Fibroblast of lung (primary cell): ENCODE results near the gene ERRFI1. TPM values are rescaled to one million over a fixed set of nuclear protein-coding genes. Genes with fewer than 3 reads are reported as not detected.

Experiments
- DNase-seq, 2 donors: peaks; one replicate each; pipeline versions ENCODE4 v3.0.0 to v3.0.0-alpha.2; 2010; ENCODE audit warnings: low read depth in 2 of 2
- H2AFZ ChIP-seq: 2 replicates; pipeline ENCODE4 v1.5.1; 2012; ENCODE audit warnings: low read length, control low read depth, inconsistent platforms
- H3K27ac ChIP-seq: 2 replicates; pipeline ENCODE4 v1.5.1; 2011; ENCODE audit warnings: low read length, control low read depth; ENCODE audit not compliant: insufficient read depth
- H3K27me3 ChIP-seq: 2 replicates; pipeline ENCODE4 v1.5.1; 2011; ENCODE audit warnings: mild to moderate bottlenecking, low read length; ENCODE audit not compliant: control insufficient read depth, insufficient read depth
- H3K36me3 ChIP-seq: 2 replicates; pipeline ENCODE4 v1.5.1; 2011; ENCODE audit warnings: low read length; ENCODE audit not compliant: control insufficient read depth, insufficient read depth
- H3K4me1 ChIP-seq: 2 replicates; pipeline ENCODE4 v1.5.1; 2011; ENCODE audit warnings: low read length; ENCODE audit not compliant: control insufficient read depth, insufficient read depth; ENCODE audit errors: extremely low read depth
- H3K4me2 ChIP-seq: 2 replicates; pipeline ENCODE4 v1.5.1; 2011; ENCODE audit warnings: low read length, control low read depth; ENCODE audit not compliant: insufficient read depth; ENCODE audit errors: extremely low read depth
- H3K4me3 ChIP-seq, 4 experiments: fragments of 200-600 bp in 1 of 4; sonication (generic) in 1 of 4; replicated peaks in 1 of 4; 2 replicates each; pipeline ENCODE4 v1.5.1; 2011 to 2016; ENCODE audit warnings: low read length in 4 of 4, low read depth in 3 of 4, mild to moderate bottlenecking in 3 of 4, control low read depth in 2 of 4, inconsistent platforms in 1 of 4, mixed read lengths in 1 of 4; ENCODE audit not compliant: insufficient read depth in 1 of 4; ENCODE audit errors: control extremely low read depth in 1 of 4
- H3K79me2 ChIP-seq: 2 replicates; pipeline ENCODE4 v1.5.1; 2012; ENCODE audit warnings: mild to moderate bottlenecking, low read length, inconsistent platforms; ENCODE audit not compliant: control insufficient read depth, insufficient read depth
- H3K9ac ChIP-seq: 2 replicates; pipeline ENCODE4 v1.5.1; 2011; ENCODE audit warnings: mild to moderate bottlenecking, low read length, control low read depth; ENCODE audit not compliant: insufficient read depth
- H3K9me3 ChIP-seq: 2 replicates; pipeline ENCODE4 v1.5.1; 2012; ENCODE audit warnings: low read depth, low read length; ENCODE audit not compliant: control insufficient read depth, insufficient read depth
- H4K20me1 ChIP-seq: 2 replicates; pipeline ENCODE4 v1.5.1; 2011; ENCODE audit warnings: low read length; ENCODE audit not compliant: control insufficient read depth, insufficient read depth; ENCODE audit errors: extremely low read depth
- EZH2 ChIP-seq: IDR thresholded peaks from 2 replicates; pipeline ENCODE4 v1.5.1; 2012; ENCODE audit warnings: low read length, control low read depth, mild to moderate bottlenecking; ENCODE audit errors: missing control alignments
- polyA plus RNA-seq, 2 donors: library from polyadenylated mRNA; depleted of rRNA in 1 of 2; stranded (reverse) in 1 of 2; unstranded in 1 of 2; fragments of >200 nt; gene quantifications; 2 replicates each; pipeline ENCODE4 v1.2.1, GENCODE V29; 2011 to 2012; ENCODE audit warnings: missing spikeins in 1 of 2
- total RNA-seq: library from RNA; depleted of rRNA; stranded (reverse); fragments of >200 nt; gene quantifications from 2 replicates; pipeline ENCODE4 v1.2.1, GENCODE V29; 2014
- TF ChIP-seq, protein P1 (sequence below), 2 donors: IDR thresholded peaks in 1 of 2; conservative IDR thresholded peaks in 1 of 2; 1 replicate in 1 of 2; 2 replicates in 1 of 2; pipeline ENCODE4 v1.5.1; 2011 to 2012; ENCODE audit warnings: low read length in 2 of 2, control low read depth in 1 of 2, inconsistent platforms in 1 of 2, low read depth in 1 of 2, mild to moderate bottlenecking in 1 of 2

ERRFI1 gene
- total and polyA plus RNA-seq, 2 donors (not counting 1 experiment from before 2014, with no cell fraction given): 46.2 to 105 TPM

DNA sequence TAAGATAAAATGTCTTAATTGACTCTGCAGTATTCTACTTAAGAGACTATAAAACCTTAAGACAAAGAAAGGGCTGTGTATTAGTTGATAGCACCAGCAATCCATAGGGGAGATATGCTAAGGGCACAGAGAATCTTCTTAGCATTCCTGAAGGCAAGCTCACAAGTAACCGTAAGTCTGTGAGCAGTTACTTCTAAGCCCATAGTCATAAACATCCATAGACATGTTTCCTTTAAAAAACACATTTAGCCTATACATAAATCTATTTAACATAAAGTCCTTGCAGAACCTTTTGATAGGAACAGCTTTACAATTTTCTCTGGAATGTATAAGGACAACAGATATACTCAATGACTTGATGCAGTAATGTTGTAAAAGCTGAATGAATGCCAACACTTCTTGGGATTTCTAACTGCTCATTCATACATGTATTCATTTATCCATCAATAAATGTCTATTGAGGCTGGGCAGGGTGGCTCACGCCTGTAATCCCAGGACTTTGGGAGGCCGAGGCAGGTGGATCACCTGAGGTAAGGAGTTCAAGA lies 6.3 kb upstream of the ERRFI1 start:
- H3K4me2 ChIP-seq: no peak overlapping the region
- peak in 1 of 2 donors; percentile 11 for DNase-seq
- no peak overlapping the region for H3K27ac ChIP-seq

DNA sequence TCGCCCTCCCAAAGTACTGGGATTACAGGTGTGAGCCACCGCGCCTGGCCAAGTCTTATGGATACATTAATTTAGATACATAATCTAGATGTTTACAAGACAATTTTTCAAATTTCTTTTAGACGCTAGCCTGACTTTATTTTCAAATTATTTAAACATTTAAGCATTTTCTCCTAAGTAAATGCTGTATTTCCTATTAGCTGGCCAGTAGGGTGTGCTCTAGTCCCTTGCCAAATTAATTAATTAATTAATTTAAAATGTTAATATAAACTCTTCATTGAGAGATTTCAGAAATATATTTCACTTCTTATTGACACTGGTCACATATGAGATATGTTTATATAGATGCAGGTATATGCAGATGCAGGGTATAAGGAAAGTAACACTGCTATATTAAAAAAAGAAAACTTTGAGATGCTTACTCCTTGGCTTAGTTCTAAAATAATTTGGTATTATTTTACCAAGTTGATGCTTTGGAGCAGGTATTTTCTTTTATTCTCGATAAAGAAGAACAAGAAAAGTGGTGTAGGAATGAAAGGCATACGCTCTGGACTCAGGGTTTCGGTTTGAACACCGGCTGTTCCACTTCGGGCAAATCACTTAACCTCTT lies 5.2 kb upstream of the ERRFI1 start:
- no peak overlapping the region for H3K4me2 ChIP-seq
- no peaks in the 10 kb centered on the region for H3K36me3 ChIP-seq
- H4K20me1 ChIP-seq: no peaks in the 10 kb centered on the region
- no peak overlapping the region for H3K9ac ChIP-seq
- H3K27me3 ChIP-seq: no peaks in the 10 kb centered on the region
- no peaks in the 10 kb centered on the region for H3K9me3 ChIP-seq
- peaks cover 12% of the 10 kb centered on the region for H3K4me1 ChIP-seq
- peaks cover 5% of the 10 kb centered on the region for H3K79me2 ChIP-seq
- H2AFZ ChIP-seq: no peak overlapping the region
- no peak for TF ChIP-seq EZH2
- TF ChIP-seq, protein P1, sequence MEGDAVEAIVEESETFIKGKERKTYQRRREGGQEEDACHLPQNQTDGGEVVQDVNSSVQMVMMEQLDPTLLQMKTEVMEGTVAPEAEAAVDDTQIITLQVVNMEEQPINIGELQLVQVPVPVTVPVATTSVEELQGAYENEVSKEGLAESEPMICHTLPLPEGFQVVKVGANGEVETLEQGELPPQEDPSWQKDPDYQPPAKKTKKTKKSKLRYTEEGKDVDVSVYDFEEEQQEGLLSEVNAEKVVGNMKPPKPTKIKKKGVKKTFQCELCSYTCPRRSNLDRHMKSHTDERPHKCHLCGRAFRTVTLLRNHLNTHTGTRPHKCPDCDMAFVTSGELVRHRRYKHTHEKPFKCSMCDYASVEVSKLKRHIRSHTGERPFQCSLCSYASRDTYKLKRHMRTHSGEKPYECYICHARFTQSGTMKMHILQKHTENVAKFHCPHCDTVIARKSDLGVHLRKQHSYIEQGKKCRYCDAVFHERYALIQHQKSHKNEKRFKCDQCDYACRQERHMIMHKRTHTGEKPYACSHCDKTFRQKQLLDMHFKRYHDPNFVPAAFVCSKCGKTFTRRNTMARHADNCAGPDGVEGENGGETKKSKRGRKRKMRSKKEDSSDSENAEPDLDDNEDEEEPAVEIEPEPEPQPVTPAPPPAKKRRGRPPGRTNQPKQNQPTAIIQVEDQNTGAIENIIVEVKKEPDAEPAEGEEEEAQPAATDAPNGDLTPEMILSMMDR (conservative IDR thresholded peaks at IDR 0.05 in 1 of 2, IDR thresholded peaks at IDR 0.05 in 1 of 2; ENCODE audit: low read depth in 1 of 2, low read length in 2 of 2): peak; percentile 49 to 58
- H3K27ac ChIP-seq: no peak overlapping the region
- no peak overlapping the region for H3K4me3 ChIP-seq
- DNase-seq: peak in 1 of 2 donors; percentile 85

More for the DNA sequence above, 6.3 kb upstream of the ERRFI1 start:
- TF ChIP-seq, protein P1 (conservative IDR thresholded peaks at IDR 0.05 in 1 of 2, IDR thresholded peaks at IDR 0.05 in 1 of 2; ENCODE audit: low read depth in 1 of 2, low read length in 2 of 2): no peak
- no peak for TF ChIP-seq EZH2
- no peak overlapping the region for H3K9ac ChIP-seq
- no peaks in the 10 kb centered on the region for H3K9me3 ChIP-seq
- no peaks in the 10 kb centered on the region for H3K27me3 ChIP-seq
- no peak overlapping the region for H2AFZ ChIP-seq
- no peak overlapping the region for H3K4me3 ChIP-seq
- no peaks in the 10 kb centered on the region for H3K79me2 ChIP-seq
- H3K4me1 ChIP-seq: peaks cover 3% of the 10 kb centered on the region
- no peaks in the 10 kb centered on the region for H3K36me3 ChIP-seq
- H4K20me1 ChIP-seq: no peaks in the 10 kb centered on the region

DNA sequence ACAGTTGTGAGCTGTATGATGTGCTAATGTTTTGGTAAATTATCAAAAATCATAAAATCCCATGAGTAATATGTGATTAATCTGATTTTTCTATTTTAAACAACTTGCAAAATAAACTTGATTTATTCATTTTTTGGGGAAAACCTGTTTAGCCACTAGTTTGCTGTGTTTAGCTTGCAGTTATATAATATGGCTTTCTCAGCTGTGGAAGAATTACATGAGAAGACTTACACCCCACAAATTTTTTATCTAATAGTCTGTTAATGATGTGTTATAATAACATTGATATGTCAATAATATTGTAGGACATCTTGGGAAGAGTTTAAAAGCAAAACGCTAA lies 2.4 kb upstream of the ERRFI1 start:
- H3K27ac ChIP-seq: no peak overlapping the region
- H3K9me3 ChIP-seq: no peaks in the 10 kb centered on the region
- DNase-seq: no peak
- peak overlapping the region; percentile 2 for H3K4me2 ChIP-seq
- H2AFZ ChIP-seq: no peak overlapping the region
- no peak overlapping the region for H3K9ac ChIP-seq
- no peaks in the 10 kb centered on the region for H3K27me3 ChIP-seq
- TF ChIP-seq, protein P1 (conservative IDR thresholded peaks at IDR 0.05 in 1 of 2, IDR thresholded peaks at IDR 0.05 in 1 of 2; ENCODE audit: low read depth in 1 of 2, low read length in 2 of 2): no peak
- TF ChIP-seq EZH2: no peak
- peaks cover 30% of the 10 kb centered on the region for H3K79me2 ChIP-seq
- peaks cover 12% of the 10 kb centered on the region for H3K4me1 ChIP-seq
- no peak overlapping the region for H3K4me3 ChIP-seq
- no peaks in the 10 kb centered on the region for H3K36me3 ChIP-seq
- peaks cover 3% of the 10 kb centered on the region for H4K20me1 ChIP-seq
